ENCODE measurements around the gene CACNA2D2. TPM values are rescaled to one million over a fixed set of nuclear protein-coding genes. Genes with fewer than 3 reads are reported as not detected.
A peak's percentile ranks its signal among the peaks of the same experiment; 100 is the strongest.

The CACNA2D2 gene
- total and polyA plus RNA-seq, 4 donors = 28.2 to 111 (median 69.1) TPM

GRCh38 chr3:50545781-50546180 lies 42.3 kb upstream of the CACNA2D2 start:
- Histone ChIP-seq H3K4me3 (no peak overlapping the region), H3K27me3 (ENCODE audit: control insufficient read depth in 3 of 3, insufficient read depth in 3 of 3, low read length in 2 of 3) (peaks cover 0 to 2% (median 0%) of the 10 kb centered on the region in 3 donors), H3K27ac (ENCODE audit: low read depth in 1 of 2, low read length in 1 of 2) (no peak overlapping the region), H3K36me3 (ENCODE audit: control insufficient read depth in 4 of 4, insufficient read depth in 4 of 4, low read length in 4 of 4) (no peaks in the 10 kb centered on the region), H3K4me1 (ENCODE audit: control insufficient read depth in 5 of 5, insufficient read depth in 5 of 5, low read length in 5 of 5) (peaks cover 0 to 5% (median 1%) of the 10 kb centered on the region in 5 donors), H3K9me3 (ENCODE audit: control insufficient read depth in 4 of 4, insufficient read depth in 3 of 4, low read length in 3 of 4) (no peaks in the 10 kb centered on the region), H3K9ac (ENCODE audit: insufficient read depth in 1 of 2, low read length in 2 of 2) (no peak overlapping the region)
- TF ChIP-seq, protein P1, sequence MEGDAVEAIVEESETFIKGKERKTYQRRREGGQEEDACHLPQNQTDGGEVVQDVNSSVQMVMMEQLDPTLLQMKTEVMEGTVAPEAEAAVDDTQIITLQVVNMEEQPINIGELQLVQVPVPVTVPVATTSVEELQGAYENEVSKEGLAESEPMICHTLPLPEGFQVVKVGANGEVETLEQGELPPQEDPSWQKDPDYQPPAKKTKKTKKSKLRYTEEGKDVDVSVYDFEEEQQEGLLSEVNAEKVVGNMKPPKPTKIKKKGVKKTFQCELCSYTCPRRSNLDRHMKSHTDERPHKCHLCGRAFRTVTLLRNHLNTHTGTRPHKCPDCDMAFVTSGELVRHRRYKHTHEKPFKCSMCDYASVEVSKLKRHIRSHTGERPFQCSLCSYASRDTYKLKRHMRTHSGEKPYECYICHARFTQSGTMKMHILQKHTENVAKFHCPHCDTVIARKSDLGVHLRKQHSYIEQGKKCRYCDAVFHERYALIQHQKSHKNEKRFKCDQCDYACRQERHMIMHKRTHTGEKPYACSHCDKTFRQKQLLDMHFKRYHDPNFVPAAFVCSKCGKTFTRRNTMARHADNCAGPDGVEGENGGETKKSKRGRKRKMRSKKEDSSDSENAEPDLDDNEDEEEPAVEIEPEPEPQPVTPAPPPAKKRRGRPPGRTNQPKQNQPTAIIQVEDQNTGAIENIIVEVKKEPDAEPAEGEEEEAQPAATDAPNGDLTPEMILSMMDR (IDR thresholded peaks at IDR 0.05; ENCODE audit: control extremely low read depth, extremely low read depth) = no peak
- WGBS, 2 donors = 63 to 72% methylated on average over 1 of the region's 1 CpG
- ATAC-seq (ENCODE audit: insufficient read depth, low FRiP score) (no peak), DNase-seq (no peak)

DNA sequence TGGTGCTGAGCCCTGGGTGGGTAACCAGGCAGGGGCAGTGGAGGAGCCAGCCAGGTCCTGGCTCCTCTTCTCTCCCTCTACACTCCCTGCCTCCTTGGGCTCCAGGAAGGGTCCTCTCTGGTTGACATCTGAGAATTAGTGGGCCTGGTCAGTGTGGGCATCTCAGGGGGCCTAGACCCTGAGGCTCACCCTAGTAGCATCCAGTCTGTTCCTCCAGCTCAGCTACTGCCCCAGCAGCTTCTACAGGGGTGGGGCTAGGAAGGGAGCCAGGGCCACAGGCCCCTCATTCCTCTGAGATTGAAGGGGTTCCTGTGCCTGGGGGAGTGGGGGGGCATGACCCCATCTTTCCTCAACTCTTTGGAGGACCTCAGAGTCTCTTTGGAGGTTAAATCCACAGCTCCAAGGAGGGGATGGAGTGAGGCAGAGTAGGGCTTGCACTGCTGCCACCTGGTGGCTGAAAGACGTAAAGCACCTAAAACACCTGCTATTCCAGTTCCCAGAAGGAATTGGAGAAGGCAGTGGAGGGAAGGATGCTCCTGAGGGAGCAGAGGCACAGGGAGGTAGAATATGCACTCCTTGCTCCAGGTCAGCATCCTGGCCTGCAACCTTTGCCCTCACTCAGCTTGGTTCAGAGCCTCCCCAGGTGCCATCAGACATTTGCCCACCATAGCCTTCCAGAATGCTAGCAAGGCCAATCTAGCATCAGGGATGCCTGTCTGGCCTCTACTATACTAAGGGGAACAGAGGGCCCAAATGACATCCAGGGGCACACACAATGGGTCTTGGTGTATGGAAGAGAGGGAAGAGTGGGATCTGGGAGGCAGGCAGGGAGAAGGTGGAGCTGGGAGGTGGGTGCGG lies 39.0 kb upstream of the CACNA2D2 start:
- H3K4me3 ChIP-seq = no peak overlapping the region
- DNase-seq = peak; percentile 74 to 82 (median 77)
- WGBS, 2 donors = 47% methylated on average over 2 of the region's 2 CpGs
- H3K9ac ChIP-seq (ENCODE audit: insufficient read depth in 1 of 2, low read length in 2 of 2) = no peak overlapping the region
- no peak overlapping the region for H3K27ac ChIP-seq (ENCODE audit: low read depth in 1 of 2, low read length in 1 of 2)
- H3K4me1 ChIP-seq (ENCODE audit: control insufficient read depth in 5 of 5, insufficient read depth in 5 of 5, low read length in 5 of 5) = no peaks in the 10 kb centered on the region
- H3K36me3 ChIP-seq (ENCODE audit: control insufficient read depth in 4 of 4, insufficient read depth in 4 of 4, low read length in 4 of 4) = no peaks in the 10 kb centered on the region
- H3K9me3 ChIP-seq (ENCODE audit: control insufficient read depth in 4 of 4, insufficient read depth in 3 of 4, low read length in 3 of 4) = no peaks in the 10 kb centered on the region
- H3K27me3 ChIP-seq (ENCODE audit: control insufficient read depth in 3 of 3, insufficient read depth in 3 of 3, low read length in 2 of 3) = peaks cover 0 to 2% (median 0%) of the 10 kb centered on the region in 3 donors
- peak; percentile 68 for ATAC-seq (ENCODE audit: insufficient read depth, low FRiP score)
- TF ChIP-seq, protein P1 (IDR thresholded peaks at IDR 0.05; ENCODE audit: control extremely low read depth, extremely low read depth) = peak; percentile 82

DNA sequence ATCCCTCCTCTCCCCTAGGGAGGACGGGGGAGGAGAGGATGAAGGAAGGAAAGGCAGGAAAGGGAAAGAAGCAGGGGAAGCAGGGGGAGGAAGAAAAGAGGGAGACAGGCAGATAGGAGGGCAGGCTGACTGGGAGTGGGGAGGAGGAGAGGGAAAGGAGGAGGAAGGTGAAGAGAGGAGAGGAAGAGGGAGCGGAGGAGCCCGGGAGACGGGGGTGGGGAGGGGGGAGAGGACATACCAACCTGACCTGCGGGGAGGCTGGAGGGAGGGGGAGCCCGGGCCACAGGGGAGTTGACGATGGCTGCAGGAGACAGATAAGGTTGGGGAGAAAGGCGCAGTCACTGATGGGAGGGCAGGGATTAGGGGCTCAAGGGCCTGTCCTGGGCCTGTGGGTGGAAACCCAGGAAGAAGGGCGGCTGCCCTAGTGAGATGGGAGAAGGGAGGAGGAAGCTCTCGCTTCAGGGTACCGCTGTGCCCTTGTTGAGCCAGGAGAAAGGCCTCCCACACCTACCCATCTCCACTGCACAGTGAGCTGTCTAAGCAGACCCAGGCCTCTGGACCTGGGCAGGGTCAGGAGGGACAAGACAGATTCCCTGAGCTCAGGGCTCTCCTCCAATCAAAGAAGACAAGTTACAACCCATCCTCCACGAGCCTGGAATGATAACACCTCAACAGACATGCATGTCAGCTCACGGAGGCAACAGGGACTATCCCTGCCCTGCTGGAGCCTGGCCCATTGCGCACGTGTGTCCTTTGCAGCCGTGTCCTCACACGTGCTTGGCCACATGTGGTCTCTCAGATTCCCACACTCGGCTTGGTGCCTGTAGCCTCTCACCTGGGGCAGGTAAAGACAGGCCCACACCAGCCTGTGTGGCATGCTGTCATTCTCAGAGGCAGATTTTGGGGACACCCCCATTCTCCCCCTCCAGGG lies 36.2 kb upstream of the CACNA2D2 start:
- ATAC-seq (ENCODE audit: insufficient read depth, low FRiP score) (no peak), DNase-seq (no peak)
- no peak overlapping the region for H3K9ac ChIP-seq (ENCODE audit: insufficient read depth in 1 of 2, low read length in 2 of 2)
- peaks cover 0 to 4% (median 0%) of the 10 kb centered on the region in 5 donors for H3K4me1 ChIP-seq (ENCODE audit: control insufficient read depth in 5 of 5, insufficient read depth in 5 of 5, low read length in 5 of 5)
- no peak overlapping the region for H3K27ac ChIP-seq (ENCODE audit: low read depth in 1 of 2, low read length in 1 of 2)
- H3K9me3 ChIP-seq (ENCODE audit: control insufficient read depth in 4 of 4, insufficient read depth in 3 of 4, low read length in 3 of 4) = no peaks in the 10 kb centered on the region
- peaks cover 0 to 4% (median 0%) of the 10 kb centered on the region in 3 donors for H3K27me3 ChIP-seq (ENCODE audit: control insufficient read depth in 3 of 3, insufficient read depth in 3 of 3, low read length in 2 of 3)
- H3K4me3 ChIP-seq = no peak overlapping the region
- H3K36me3 ChIP-seq (ENCODE audit: control insufficient read depth in 4 of 4, insufficient read depth in 4 of 4, low read length in 4 of 4) = no peaks in the 10 kb centered on the region
- TF ChIP-seq, protein P1 (IDR thresholded peaks at IDR 0.05; ENCODE audit: control extremely low read depth, extremely low read depth) = no peak
- WGBS, 2 donors = 66 to 68% methylated on average over 18 of the region's 18 CpGs

Measured in lung (tissue), 12 donors.